Cerebellar nuclear complex (tissue), 1 donor: Measurements from ENCODE around the gene MEGF11.

Experiments
- DNase-seq, 2 experiments: peaks; one replicate each; lab custom pipeline; 2025; lab: John Stamatoyannopoulos, UW

The MEGF11 gene

GRCh38 chr15:65851981-65852380 lies 401.6 kb downstream of the MEGF11 start:
- DNase-seq: no peak

- DNase-seq: no peak
Observed at GRCh38 chr15:65847989-65848388, 405.6 kb downstream of the MEGF11 start.

- no peak for DNase-seq
Observed at GRCh38 chr15:65845826-65846519, 407.6 kb downstream of the MEGF11 start.
